GM18498 (cell line): ENCODE measurements around the gene DGKI.

ENCODE experiments used
- ATAC-seq: cut with Tn5 transposase; IDR thresholded peaks from one replicate; pipeline ENCODE4 v1.9.1; 2021; ENCODE audit warnings: mild to moderate bottlenecking, moderate library complexity; ENCODE audit not compliant: unreplicated experiment

The DGKI gene

DNA sequence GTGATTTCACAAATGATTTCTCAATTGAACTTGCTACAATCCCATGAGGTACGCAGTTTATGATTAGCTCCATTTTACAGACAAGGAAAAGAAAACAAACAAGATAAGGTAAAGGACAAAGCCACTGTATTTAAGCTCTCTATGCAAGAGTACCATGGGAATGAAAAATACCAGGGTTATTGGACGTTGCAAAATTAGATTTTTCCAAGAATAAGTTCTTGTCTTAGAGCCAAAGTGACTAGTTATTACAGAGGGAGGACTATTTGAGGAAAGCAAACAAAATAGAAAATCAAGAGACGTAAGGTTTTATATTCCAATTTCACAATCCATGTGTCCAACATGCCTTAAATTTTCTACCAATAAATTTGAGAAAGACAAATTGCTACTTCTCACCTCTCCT lies 405.3 kb downstream of the DGKI start:
- ATAC-seq: no peak

DNA sequence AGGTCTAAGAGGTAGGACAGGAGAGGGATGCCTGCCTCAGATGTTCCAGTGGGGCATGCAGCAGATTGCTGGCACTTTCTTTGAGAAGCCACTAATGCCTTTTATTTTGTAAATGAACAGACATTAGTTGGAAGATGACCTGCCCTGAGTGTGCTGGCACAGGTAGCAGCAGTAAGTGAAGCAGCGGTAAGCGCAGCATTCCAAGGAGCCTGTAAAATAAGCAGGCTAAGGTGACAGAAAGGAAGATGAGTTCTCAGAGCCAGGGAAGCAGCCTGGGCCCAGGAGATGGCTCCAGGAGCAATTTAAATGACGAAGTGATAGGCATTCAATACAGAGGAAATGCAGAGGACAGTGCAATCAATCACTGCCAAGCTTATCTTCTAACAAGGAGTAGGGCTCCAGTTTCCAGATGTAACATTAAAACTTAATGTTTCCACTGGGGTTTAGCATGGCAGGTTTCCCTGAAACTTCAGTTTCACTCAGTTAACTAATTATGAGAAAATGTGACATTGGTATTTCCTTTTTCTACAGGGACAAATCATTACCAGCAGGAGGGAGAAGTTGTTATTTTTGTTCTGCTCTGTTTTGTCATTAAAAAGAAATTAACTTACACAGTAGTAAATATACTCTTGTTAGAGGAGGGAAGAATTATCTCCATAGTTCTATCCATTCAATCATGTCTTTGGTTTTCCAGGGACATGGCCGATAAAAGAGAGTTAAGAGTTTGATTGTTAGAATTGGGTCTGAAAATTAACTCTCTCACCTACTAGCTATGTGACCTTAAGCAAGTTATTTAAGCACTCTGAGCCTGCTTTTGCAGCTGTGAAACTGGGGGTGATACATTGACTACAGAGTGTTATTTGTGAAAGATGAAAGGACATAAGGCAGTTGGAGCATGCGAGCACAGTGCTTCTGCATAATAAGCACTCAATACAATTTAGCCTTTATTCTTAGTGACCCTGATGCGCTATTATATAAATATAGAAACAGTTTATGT lies 406.6 kb downstream of the DGKI start:
- no peak for ATAC-seq

GRCh38 chr7:137434946-137435345 lies 411.8 kb downstream of the DGKI start:
- ATAC-seq: no peak

DNA sequence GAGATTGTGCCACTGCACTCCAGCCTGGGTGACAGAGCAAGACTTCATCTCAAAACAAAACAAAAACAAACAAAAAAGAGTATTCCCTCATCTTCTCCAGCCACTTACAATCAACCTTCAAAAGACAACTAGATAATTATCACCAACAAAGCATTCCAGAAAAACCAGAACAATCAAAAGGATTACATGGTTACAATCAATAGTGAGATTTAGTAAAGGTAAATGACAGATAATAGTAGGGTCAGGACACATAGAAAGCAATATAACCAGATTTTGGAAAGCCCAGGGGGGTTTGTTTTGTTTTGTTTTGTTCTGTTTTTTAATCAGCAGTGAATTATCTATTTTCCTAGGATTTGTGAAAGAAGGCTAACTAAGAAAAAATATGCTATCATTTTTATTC lies 412.2 kb downstream of the DGKI start:
- no peak for ATAC-seq

GRCh38 chr7:137423321-137423720 lies 423.5 kb downstream of the DGKI start:
- ATAC-seq: no peak

DNA sequence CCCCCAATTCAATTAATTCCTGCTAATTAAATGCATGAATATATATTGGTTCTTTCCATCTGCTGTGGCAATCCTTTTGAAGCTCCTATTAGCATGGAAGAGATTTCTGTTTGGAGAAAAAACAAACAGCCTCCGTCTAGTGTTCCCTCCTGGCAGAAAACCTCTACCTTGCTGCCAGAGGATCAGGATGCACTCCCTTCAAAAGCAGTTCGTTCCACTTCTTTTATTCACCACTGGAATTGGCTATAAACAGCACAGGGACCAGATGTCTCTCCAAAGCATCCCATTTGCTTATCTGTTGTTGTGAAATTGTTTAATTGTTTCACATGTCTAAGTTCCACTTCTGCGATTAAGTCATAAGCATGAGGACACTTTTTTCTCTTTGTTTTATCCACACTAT lies 425.4 kb downstream of the DGKI start:
- no peak for ATAC-seq

DNA sequence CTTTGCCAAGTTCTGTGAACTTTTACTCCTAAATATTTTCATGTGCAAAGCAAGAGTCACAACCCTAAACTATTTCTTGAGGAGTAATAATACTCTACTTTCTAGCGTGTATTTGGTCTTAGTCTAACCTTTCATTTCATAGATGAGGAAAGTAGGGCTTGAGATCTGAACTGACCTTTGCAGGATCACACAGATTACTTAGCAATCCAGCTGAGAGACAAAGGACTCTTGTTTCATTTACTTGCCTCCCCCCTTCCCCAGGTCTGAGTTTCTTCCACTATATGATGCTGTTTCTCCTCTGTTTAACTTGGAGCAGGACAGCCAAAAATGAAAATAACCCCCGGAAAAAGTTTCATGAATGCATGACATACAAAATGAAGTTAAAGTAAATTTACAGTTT lies 427.9 kb downstream of the DGKI start:
- ATAC-seq: no peak

GRCh38 chr7:137417464-137417863 lies 429.3 kb downstream of the DGKI start:
- ATAC-seq: no peak

DNA sequence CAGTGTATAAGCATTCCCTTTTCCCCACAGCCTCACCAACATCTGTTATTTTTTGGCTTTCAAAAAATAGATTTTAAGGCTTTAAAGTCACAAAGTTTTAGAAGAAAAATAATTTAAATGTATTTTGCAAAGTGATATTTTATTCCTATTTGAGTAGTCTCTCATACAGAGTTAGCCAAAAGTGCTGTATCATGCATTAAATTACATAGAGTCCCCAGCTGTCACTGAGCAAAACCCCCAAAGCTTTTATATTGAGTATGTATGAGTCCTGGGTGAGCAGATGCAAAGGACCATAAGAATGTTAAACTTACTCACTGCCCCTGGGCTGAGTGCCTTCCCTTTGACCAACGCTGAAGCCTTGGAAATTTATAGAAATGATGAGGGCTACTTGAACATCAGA lies 432.9 kb downstream of the DGKI start:
- no peak for ATAC-seq

- no peak for ATAC-seq
Observed at GRCh38 chr7:137411446-137411845, 435.3 kb downstream of the DGKI start.

DNA sequence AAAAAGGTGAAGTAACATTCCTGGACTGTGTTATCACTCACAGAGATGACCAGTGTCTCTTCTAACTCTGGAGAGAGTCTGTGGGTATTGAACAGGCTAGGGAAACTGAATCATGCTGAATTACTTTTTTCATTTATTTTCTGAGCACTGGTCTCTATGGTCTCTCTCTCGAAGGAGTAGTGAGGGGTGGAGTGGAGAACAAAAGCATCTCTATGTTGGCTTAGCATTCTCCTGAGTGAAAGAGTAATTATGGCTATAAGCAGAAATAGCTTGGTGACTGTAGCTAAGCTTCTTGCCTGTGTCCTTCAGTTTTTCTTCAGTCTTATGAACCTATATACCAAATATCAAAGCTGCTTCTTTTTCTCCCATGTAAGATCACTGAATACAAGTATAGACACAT lies 438.6 kb downstream of the DGKI start:
- no peak for ATAC-seq

GRCh38 chr7:137407078-137407477 lies 439.7 kb downstream of the DGKI start:
- ATAC-seq: no peak

DNA sequence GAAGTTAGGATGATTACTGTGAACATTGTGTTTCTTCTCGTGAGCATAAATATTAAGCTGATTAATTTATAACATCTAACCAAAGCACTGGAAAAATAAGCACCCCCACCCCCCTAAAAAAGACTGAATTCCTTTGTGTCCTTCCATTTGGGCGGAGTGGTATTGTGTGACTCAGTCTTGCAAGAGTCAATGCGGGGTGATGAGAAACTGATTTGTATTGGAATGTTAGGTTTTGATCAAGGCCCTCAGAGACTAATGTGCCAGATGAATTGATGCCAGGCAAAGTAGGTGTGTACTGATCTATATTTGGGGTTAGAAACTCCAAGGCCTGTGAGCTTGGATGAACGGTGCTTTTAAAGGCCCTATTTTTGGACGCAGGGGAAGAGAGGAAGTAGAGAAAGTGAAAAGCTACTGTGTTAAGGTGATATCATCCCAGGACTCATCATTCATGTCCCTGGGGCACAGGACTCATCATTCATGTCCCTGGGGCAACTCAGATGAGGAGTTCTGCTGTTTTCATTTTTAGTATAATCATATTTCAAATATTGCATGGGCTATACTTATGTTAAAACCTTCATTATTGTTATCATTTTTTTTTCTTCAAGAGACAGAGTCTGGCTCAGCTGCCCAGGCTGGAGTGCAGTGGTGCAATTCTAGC lies 442.0 kb downstream of the DGKI start:
- no peak for ATAC-seq

DNA sequence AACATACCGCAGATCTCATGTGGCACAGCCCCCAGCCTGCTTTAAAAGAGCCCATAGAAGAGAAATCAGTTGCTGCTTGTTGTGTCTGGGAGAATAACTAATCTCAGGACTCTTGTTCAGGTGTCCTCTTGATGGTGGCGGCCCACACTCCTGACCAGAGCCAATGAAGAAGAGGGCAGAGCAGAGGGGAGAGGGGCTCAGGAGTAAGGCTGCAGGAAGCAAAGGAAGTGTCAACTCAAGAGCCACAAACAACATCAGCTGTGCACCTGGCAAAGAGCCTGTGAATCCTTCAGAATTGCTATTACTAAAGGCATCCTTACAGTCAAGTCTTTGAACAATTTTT lies 443.4 kb downstream of the DGKI start:
- ATAC-seq: no peak

- ATAC-seq: no peak
Observed at GRCh38 chr7:137402536-137403352, 444.0 kb downstream of the DGKI start.

GRCh38 chr7:137399827-137400823 lies 446.6 kb downstream of the DGKI start:
- ATAC-seq: no peak

GRCh38 chr7:137396051-137396450 lies 450.7 kb downstream of the DGKI start:
- no peak for ATAC-seq

- ATAC-seq: no peak
Observed at GRCh38 chr7:137395420-137395819, 451.4 kb downstream of the DGKI start.

DNA sequence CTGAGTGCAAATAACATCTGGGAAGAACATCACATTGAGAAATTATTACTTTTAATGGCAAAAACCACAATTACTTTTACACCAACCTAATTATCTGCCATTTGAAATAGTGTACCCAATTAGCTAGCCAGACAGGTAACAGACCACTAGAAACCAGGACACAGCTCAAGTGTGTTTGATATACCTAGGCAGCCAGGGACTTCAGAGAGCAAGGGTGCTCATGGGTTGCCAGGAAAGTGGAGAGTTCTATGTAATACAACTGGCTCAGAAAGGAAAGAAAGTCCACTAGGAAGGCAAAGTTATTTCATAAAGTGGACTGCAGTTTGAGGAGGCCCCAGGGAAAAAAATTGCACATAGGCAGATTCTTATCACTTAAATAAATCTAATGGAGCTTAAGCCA lies 453.2 kb downstream of the DGKI start:
- no peak for ATAC-seq

DNA sequence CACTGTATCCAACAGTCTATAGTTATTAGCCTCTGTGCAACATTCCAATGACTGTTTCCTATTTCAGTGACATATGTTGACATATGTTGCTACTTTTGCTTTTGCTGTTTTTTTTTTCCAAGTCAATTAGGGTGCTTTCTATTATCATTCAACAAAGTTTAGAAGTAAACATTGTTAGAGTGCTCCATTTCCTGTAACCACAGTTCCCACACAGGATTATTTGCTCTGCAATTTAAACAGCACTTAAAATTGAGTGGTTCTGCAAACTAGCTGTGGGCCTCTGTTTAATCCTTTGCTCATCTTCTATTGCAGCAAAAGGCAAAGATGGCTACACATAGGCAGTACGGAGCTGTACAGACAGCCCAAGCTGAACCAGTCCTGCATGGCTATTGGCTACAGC lies 456.7 kb downstream of the DGKI start:
- ATAC-seq: no peak
